GM18870 (cell line): ENCODE results near the gene FAM120C.

Source experiments
- ATAC-seq: cut with Tn5 transposase; IDR thresholded peaks from one replicate; pipeline ENCODE4 v1.9.1; 2021; ENCODE audit warnings: moderate library complexity; ENCODE audit not compliant: unreplicated experiment

The FAM120C gene

GRCh38 chrX:54166915-54167314, 16.1 kb downstream of the FAM120C start:
- ATAC-seq = no peak

GRCh38 chrX:54157561-54157960, 25.5 kb downstream of the FAM120C start:
- ATAC-seq = no peak

GRCh38 chrX:54134269-54134668, 48.8 kb downstream of the FAM120C start:
- no peak for ATAC-seq

GRCh38 chrX:54116391-54116790, 66.7 kb downstream of the FAM120C start:
- no peak for ATAC-seq

GRCh38 chrX:54093571-54093970, 89.5 kb downstream of the FAM120C start:
- ATAC-seq = no peak

GRCh38 chrX:54093159-54093558, 89.9 kb downstream of the FAM120C start:
- no peak for ATAC-seq

- no peak for ATAC-seq
Measured at GRCh38 chrX:54090880-54091279, 92.2 kb downstream of the FAM120C start.

- ATAC-seq = no peak
Measured at GRCh38 chrX:54089191-54089590, 93.9 kb downstream of the FAM120C start.

GRCh38 chrX:54087661-54088060, 95.4 kb downstream of the FAM120C start:
- no peak for ATAC-seq

- no peak for ATAC-seq
Measured at GRCh38 chrX:54085666-54086065, 97.4 kb downstream of the FAM120C start.

GRCh38 chrX:54076903-54077302, 106.2 kb downstream of the FAM120C start:
- no peak for ATAC-seq

- no peak for ATAC-seq
Measured at GRCh38 chrX:54074826-54075225, 108.2 kb downstream of the FAM120C start.

GRCh38 chrX:54067766-54068165, 115.3 kb downstream of the FAM120C start:
- ATAC-seq = no peak

GRCh38 chrX:54066841-54067240, 116.2 kb downstream of the FAM120C start:
- no peak for ATAC-seq

GRCh38 chrX:54064564-54064963, 118.5 kb downstream of the FAM120C start:
- ATAC-seq = no peak

- no peak for ATAC-seq
Measured at GRCh38 chrX:54063361-54063760, 119.7 kb downstream of the FAM120C start.

GRCh38 chrX:54049801-54050200, 133.3 kb downstream of the FAM120C start:
- no peak for ATAC-seq

- no peak for ATAC-seq
Measured at GRCh38 chrX:54048412-54048811, 134.6 kb downstream of the FAM120C start.

GRCh38 chrX:54045563-54046228, 137.4 kb downstream of the FAM120C start:
- no peak for ATAC-seq

GRCh38 chrX:54044877-54045338, 138.1 kb downstream of the FAM120C start:
- ATAC-seq = no peak

GRCh38 chrX:54044126-54044876, 138.8 kb downstream of the FAM120C start, which contains the start of gene PHF8:
Gene PHF8, minus strand, starts transcription at chrX:54044473. Its CDS starts 1,745 bp downstream, at chrX:54042728.
- ATAC-seq = peak; percentile 85

GRCh38 chrX:54043541-54044125, 139.4 kb downstream of the FAM120C start:
- ATAC-seq = peak; percentile 4
